Suprapubic skin (tissue), 4 donors: Measurements from ENCODE around the gene CSMD2.

Source experiments
- CTCF ChIP-seq, 2 donors: fragments of 200-600 bp in 1 of 2; fragments of 450-650 bp in 1 of 2; sonication (generic) in 1 of 2; IDR thresholded peaks; one replicate each; pipeline ENCODE4 v1.5.1; 2016 to 2019; ENCODE audit warnings: antibody characterized with exemption in 2 of 2, mild to moderate bottlenecking in 1 of 2, moderate library complexity in 1 of 2
- POLR2A ChIP-seq, 2 donors: fragments of 450-650 bp; IDR thresholded peaks; one replicate each; pipeline ENCODE4 v1.6.1; 2017; ENCODE audit warnings: antibody characterized with exemption in 2 of 2, mild to moderate bottlenecking in 2 of 2, moderate library complexity in 2 of 2
- POLR2AphosphoS5 ChIP-seq, 3 donors: sonication (generic); formaldehyde crosslinking; IDR thresholded peaks; one replicate each; pipeline ENCODE4 v1.6.1; 2017; ENCODE audit warnings: antibody characterized with exemption in 3 of 3

GRCh38 chr1:34037109-34037508 lies 127.9 kb downstream of the CSMD2 start:
- no peak for TF ChIP-seq CTCF (IDR thresholded peaks at IDR 0.05)
- TF ChIP-seq POLR2AphosphoS5 (IDR thresholded peaks at IDR 0.05), result no peak
- no peak for TF ChIP-seq POLR2A (IDR thresholded peaks at IDR 0.05)
